ENCODE measurements around the gene ZNF594.
"Not testable (repeated sequence)": the region's sequence is repeated elsewhere in the genome, so short reads cannot be mapped to it uniquely, and the experiment has no call there.

Gene ZNF594

DNA sequence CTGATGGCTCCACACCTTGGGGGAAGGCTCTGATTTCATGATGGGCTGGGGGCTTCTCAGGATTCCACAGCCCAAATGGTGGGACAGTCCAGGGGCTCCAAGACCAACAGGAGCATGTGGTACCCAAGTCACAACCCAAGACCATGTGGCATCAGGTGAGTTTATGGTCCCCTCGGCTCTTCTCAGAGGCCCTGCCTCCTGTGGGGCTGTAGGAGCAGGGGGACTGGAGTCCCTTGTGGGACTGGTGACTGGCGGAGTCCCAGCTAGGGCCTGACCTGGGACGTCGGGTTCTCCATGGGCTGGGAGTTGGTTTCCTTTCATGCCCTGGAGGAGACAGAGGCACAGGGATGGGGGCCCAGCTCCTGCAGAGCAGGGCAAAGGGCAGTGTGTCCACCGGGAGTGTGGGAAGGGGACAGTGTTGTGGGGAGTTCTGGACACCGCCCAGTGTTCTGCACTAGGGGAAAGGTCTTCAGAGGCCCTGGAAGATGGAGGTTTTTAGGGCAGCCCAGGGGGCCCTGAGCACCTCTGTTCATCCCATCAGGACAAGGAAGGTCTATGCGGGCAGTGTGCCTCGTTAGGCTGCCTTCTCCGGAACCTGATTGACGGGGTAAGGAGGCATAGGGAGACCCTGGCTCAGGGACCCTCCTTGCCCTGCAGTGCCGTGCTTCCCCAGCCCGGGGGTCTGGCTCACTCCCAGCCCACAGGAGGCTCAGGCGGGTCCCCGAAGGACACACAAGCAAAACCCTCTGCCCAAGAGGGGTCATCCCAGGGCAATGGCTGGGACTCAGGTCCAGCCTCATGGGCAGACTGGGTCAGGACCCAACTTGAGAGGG, 54.9 kb downstream of the ZNF594 start:
- DNase-seq (ENCODE audit: low spot score), result not testable (repeated sequence)

DNA sequence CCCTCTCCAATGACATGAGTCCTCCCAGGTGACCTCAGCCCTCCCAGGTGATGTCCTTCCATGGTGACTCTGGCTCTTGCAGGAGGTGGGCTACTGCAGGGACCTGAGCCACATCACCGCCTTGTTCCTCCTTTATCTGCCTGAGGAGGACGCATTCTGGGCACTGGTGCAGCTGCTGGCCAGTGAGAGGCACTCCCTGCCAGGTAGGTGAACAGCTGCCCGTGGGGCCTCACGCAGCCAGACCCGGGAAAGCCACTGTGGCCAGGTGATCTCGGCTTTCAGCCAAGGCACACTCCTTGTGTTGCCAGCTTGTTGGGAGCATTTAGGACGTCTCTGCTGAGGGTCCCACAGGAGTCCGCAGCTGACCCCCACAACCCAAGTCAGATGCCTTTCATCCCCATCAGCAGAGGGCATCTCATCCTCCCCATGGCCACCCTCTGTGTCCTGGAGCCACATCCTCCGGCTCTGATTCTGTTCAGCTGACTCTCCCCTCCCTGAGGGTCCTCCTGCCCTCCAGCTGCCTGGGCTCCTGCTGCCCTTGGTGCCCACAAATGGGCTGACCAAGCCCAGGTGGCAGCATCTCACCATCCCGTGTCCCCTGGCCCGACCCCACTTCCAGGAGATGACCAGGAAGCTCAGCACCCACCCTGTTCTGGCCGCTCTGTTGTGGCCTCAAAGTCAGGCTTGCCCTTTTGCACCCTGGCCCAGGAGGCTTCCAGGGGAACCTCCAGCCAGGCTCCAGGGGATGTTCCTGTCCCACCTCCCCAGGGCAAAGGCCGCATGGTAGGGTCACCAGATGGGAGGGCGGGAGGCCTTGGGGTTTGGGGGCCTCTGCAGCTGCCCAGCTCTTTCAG, 55.7 kb downstream of the ZNF594 start:
- no peak for DNase-seq (ENCODE audit: low spot score)

- not testable (repeated sequence) for DNase-seq (ENCODE audit: low spot score)
These were observed 56.4 kb downstream of the ZNF594 start for GRCh38 chr17:5135131-5135712.

GRCh38 chr17:5134571-5134970, 57.1 kb downstream of the ZNF594 start:
- not testable (repeated sequence) for DNase-seq (ENCODE audit: low spot score)

DNA sequence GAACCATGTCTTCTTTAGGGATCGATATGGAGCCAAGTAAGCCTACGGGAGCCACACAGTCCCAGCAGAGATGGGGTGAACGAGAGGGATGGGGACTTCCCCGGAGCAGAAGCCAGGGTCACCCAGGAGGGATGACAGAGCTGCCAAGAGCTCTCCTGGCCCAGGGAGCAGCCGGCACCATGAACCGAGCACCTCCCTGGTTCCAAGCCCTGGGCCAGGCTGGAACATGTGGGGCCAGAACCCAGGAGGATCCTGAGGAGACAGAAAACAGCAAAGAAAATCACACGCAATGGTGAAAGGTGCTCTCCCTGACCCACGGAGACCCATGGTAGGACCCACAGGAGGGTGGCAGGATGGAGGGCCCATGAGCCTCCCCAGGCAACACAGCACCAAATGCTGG, 57.7 kb downstream of the ZNF594 start:
- DNase-seq (ENCODE audit: low spot score), result not testable (repeated sequence)

DNA sequence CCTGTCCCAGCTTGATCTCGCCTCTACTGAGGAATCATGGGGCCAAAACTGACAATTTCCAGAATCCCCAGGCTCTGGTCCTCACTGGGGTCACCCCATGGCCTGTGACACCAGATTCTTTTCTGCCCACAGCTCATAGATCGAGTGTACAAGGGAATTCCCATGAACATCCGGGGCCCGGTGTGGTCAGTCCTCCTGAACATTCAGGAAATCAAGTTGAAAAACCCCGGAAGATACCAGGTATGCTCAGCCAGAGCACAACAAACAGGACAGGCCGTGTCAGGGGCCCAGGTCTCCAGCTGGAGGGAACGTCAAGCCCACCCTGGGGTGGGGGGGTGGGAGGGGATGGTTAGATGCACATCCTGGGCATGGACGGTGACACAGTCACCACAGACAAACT, 58.4 kb downstream of the ZNF594 start:
- no peak for DNase-seq (ENCODE audit: low spot score)

DNA sequence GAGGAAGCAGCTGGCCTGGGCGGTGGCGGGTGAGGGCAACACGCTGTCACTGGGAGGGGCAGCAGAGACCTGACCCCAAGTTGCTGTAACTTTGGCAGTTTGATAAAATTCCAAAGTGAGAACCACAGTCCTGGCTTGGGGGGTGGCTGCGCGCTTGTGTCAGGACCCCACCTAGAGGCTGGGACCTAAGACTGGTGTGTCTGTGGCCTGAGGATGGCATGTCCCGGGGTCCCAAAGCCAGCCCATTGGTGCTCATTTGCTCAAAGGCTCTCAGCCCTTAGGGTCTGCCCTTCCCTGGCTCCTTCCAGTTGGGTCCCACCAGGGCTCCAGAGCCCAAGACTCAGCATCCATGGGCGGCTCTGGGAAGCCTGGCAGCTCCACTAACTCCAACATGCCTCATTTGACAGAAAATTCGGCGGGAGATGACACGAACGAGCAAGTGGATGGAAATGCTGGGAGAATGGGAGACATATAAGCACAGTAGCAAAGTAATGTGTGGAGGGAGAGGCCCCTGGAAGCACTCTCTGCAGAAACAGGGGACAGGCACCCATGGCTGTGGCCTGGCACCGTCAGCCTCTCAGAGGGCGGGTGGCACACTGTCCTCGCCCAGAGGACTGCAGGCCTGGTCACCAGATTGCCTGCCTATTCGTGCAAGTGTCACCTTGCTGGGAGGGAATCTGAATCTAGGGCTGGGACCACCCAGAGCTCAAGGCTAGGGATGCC, 59.0 kb downstream of the ZNF594 start:
- DNase-seq (ENCODE audit: low spot score), result not testable (repeated sequence)

GRCh38 chr17:5131799-5132502, 59.7 kb downstream of the ZNF594 start:
- DNase-seq (ENCODE audit: low spot score), result not testable (repeated sequence)

- DNase-seq (ENCODE audit: low spot score), result no peak
These were observed 60.4 kb downstream of the ZNF594 start for GRCh38 chr17:5131146-5131715.

DNA sequence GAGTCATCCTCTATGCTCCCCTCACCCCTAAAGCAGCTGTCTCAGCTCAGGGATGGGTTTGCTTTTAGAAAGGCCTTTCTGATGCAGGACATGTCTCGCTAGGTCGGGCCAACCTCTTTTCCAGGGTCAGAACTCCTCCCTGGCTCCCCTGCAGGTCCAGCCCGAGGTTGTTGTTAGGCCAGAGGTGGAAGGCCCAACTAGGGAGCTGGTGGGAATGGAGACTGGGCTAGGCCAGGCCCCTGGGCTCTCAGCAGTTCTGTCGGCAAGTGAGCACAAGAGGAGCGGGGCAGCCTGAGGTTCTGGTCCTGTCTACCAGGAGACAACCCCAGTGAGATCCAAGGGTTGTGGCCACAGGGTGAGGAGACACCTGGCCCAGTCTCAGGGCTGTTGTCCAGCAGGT, 61.0 kb downstream of the ZNF594 start:
- not testable (repeated sequence) for DNase-seq (ENCODE audit: low spot score)

DNA sequence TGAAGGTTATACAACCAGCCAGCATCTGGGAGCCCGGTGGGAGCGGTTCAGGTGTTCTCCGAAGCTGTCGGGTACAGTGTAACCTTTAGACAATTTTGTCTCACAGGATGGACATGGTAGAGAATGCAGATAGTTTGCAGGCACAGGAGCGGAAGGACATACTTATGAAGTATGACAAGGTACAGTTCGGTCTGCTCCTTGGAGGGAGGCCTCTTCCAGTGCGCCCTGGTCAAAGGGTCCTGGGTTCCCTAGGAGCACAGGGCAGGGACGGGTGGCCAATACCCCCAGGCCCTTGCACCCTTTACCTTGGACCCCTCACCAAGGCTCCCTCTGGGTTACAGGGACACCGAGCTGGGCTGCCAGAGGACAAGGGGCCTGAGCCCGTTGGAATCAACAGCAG, 61.4 kb downstream of the ZNF594 start:
- not testable (repeated sequence) for DNase-seq (ENCODE audit: low spot score)

- not testable (repeated sequence) for DNase-seq (ENCODE audit: low spot score)
These were observed 61.9 kb downstream of the ZNF594 start for GRCh38 chr17:5129770-5130169.
